GM21381 (cell line): ENCODE measurements around the gene PDCL2.
"Not testable (repeated sequence)": the region's sequence is repeated elsewhere in the genome, so short reads cannot be mapped to it uniquely, and the experiment has no call there.

Experiments used
- ATAC-seq: cut with Tn5 transposase; IDR thresholded peaks from one replicate; pipeline ENCODE4 v1.9.1; 2021; ENCODE audit warnings: mild to moderate bottlenecking, moderate library complexity; ENCODE audit not compliant: unreplicated experiment

Gene PDCL2, protein sequence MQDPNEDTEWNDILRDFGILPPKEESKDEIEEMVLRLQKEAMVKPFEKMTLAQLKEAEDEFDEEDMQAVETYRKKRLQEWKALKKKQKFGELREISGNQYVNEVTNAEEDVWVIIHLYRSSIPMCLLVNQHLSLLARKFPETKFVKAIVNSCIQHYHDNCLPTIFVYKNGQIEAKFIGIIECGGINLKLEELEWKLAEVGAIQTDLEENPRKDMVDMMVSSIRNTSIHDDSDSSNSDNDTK

DNA sequence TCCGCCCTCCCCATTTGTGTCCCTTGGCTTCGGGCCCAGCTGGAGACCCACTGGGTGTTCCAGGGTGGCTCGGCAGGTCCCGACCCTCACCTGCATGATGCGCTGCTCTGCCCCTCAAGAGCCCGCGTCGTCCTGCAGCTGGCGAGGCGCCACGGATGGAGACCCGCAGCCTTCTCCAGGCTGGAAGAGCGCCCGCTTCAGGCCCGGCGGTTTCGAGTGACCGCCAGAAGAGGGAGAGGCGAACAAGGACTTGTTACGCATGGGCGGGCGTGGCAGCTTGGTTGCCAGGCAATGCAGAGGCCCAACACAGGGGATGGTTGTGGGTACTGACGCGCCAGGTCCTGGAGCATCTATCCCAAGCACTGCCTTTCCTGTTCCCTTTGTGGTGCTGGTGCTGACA, at the start of gene PDCL2:
Gene PDCL2, minus strand, starts transcription at position 232 of the 400 bp plus-strand sequence. Its CDS starts 136 bp downstream, at position 96.
- no peak for ATAC-seq

DNA sequence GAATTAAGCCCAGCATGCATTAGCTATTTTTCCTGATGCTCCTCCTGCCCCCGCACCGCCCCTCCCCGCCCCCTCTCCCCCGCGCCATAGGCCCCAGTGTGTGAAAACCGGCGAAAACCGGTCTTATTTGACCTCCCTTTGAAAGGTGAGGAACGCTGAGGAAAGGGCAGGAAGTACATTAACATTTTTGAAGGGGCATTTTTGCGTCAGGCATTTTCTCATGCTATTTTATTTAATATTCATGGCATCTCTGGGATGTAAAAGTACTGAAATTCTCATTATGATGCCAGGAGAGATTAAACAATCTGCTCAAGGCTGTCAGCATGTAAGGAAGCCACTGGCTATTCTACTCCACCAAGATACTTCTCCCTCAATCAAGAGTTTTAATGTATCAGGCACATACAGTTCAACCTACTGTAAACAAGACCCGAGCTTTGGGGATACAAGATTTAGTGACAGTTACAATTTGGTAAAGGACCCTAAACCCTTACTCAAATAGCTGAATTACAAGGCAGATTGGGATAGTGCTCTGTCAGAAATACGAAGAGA, 45.3 kb upstream of the PDCL2 start:
- no peak for ATAC-seq

DNA sequence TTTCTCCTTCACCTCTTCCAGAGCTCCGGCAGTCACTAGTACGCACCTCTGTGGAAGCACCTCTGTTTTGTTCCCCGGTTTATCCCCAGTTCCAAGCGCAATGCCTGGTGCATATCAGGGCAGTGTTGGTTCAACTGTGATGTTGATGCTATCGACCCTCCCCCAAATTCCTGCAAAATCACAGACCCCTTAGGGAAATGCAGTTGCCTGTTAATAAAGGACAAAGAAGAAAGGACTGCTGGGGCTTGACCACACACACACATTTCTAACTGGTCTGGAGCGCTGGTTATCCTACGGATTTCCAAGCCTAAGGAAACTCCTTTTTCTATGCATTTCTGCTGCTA, 44.6 kb upstream of the PDCL2 start:
- no peak for ATAC-seq

DNA sequence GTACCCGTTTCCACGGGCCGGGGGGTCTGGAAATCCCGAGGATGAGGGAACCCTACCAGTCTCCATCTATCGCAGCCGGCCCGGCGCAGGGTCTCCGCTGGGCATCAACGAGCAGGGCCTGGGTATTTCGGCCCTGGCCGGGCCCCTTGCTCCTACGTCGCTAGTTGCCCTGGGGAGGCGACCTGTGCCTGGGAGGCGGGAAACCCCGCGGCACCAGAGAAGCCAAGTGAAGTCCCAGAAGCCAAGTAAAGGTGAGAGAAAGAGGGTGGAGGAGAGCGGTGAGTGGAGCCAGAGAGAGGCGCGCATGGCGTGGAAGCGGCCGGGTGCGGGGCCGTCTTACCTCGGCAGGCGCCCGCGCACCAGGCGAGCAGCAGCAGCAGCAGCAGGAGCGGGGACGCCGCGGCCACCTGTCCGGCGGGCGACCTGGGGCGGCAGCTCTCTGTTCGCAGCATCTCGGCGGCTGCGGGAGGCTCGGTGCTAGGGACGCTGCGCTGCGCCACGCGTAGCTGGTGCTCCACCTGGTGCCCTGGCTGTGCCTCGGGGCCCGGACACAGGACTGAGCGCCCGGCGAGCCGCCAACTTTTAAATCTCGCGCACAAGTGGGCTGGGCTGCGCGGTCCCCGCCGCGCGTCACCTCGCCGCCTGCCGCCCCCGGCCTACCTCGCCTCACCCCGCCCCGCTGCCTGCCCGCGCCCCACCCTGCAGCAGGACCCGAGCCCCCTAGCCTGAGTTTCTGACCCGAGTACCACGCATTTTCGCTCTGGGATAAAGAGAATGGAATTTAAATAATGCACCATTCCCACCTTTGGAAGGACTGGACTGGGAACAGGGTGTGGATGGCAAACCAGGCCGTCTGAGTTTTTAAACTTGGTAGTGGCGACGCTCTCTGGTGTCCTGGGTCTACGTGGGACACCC, 44.0 kb upstream of the PDCL2 start, which contains the start of gene NMU:
Gene NMU, minus strand, starts transcription at position 558 of the 915 bp plus-strand sequence. Its CDS starts 106 bp downstream, at position 452.
- ATAC-seq: peak; percentile 67

DNA sequence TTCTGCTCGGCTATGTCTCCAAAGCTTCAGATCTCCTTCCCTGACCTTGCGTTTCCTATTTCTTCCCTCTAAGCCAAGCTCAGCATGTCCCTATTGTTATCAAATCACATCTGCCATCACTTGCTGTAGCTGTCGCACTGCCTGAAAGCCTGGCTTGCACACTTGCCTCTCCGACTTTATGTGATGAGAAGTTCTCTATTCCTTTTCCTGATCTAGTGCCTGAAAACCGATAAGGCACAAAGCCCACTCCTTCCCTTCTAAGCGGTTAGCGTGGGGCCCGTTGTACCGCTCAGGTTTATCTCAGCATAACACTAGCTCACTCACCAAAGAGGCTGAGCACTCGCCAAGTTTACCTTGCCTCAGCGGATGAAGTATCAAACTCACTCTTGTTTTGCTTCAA, 43.2 kb upstream of the PDCL2 start:
- ATAC-seq: no peak

DNA sequence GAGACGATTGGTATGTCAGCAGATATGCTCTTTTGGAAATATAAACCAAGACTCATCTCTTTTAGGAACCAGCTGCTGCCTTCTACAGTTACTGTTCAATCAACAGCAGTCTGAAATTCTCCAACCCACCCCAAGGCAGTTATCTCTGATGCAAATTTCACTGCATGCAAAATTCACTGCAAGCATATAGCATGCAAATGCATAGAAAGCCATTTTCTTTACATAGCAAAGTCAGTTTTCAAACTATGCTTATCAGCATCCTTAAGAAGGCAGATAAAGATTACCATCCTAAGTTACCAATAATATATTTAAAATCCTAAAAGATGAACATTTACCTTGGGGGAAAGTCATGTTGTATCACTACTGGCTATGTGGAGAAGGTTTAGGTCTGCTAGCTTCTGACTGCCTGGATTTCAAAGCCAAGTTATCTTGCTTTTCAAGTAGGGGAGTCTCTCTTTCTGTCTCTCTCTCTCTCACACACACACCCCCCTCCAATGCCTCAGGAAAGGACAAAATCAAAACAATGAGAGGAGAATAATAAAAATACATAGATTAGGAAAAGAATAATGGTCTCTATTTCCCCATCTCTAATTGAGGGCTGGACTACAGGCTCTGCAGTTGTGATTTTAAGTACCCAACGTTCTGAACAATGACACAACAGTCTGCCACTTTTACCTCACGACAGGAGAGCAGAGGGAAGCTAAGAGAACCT, 42.5 kb upstream of the PDCL2 start:
- ATAC-seq: no peak

DNA sequence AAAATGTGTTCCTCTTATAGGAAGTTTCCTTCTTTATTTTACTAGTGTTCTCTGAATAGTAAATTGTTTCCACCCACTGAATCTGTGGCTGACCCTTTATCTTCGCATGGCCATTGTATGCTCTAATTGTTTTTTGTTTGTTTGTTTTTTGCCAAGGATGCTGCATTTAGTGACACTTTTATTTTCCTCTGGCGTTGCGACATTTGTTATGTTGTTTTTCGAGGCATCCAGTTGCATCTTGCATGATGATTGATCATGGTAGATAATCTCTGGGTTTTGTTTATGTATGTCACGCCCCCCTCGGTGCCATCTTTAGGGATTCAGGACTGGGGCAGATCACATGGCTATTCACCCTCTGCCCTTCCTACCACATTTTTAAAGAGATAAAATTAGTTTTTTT, 41.9 kb upstream of the PDCL2 start:
- no peak for ATAC-seq

DNA sequence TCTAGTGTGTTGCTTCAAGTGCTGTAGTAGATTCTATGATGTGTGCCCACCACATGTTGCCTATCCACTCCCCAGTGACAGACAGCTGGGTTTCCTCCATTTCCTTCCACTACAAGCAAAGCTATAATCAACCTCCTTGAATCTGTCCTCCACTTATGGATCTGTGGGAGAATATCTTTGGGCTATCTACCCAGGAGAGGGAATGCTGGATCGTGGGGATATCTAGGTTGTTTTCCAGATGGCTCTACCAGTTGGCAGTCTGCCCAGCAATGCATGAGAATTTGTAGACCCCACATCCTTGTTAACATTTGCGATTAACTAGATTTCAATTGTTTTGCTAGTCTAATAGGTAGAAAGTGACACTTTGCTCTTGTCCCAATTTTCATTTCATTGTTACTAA, 33.8 kb upstream of the PDCL2 start:
- ATAC-seq: no peak

DNA sequence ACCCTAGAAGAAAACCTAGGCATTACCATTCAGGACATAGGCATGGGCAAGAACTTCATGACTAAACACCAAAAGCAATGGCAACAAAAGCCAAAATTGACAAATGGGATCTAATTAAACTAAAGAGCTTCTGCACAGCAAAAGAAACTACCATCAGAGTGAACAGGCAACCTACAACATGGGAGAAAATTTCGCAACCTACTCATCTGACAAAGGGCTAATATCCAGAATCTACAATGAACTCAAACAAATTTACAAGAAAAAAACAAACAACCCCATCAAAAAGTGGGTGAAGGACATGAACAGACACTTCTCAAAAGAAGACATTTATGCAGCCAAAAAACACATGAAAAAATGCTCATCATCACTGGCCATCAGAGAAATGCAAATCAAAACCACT, 32.0 kb upstream of the PDCL2 start:
- ATAC-seq: not testable (repeated sequence)

DNA sequence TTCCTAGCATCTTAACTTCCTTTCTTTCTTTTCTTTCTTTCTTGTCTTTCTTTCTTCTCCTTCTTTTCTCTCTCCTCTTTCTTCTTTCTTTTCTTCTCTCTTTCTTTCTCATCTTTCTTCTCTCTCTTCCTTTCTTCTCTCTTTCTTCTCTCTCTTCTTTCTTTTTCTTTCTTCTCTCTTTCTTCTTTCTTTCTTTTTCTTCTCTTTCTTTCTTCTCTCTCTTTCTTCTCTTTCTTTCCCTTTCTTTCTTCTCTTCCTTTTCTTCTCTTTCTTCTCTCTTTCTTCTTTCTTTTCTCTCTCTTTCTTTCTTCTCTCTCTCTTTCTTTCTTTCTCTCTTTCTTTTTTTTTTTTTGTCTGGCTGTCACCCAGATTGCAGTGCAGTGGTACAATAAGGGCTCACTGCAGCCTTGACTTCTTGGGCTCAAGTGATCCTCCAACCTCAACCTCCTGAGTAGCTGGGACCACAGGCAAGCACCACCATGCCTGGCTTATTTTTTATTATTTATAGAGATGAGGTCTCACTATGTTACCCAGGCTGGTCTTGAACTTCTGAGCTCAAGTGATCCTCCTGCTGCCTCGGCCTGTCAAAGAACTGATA, 26.6 kb upstream of the PDCL2 start:
- no peak for ATAC-seq

DNA sequence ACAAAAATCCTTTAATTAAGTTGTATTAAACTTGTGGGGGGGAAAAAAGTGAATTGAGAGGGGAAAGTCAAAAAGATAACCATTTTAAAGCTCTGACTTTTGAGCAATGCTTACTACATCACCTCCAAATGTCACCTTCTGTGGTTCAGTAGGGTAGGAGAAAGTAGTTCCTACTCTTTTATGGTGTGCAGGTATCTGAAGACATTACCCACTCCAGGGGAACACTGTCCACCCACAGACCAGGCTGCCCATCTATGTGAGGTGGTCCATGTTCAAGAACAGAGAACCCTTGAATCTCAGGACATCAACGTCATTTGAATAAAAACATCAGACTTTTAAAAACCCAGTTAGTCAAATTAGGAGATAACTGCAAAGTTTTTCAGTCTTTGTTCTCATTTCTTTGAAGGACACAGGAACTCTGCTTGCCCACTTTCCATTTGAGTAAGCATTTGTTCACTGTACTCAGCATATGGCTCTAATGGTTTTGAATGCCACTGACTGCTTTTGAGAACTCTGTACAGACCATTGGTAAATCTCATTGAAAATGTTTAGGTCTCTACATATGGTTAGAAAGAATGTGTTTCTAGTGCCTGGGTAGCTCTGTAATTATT, 25.6 kb upstream of the PDCL2 start:
- ATAC-seq: peak; percentile 97

DNA sequence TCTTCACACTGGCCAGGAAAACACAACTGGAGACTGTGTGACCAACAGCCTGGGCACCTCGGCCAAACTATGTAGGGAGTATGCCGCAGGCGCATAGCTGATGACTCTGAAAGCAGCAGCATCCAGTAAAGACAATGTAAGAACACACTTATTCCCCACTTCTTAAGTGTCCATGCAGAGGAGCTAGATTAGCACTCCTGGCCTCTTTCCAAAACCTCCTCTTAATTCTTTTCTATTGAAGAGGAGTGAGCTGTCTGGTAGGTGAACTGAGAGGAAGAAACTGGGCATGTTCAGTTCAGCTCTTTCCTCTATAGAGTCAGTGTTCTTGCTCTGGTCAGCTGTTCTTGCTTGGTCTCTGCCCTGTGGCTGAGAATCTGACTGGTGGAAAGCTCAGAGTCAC, 23.0 kb upstream of the PDCL2 start:
- no peak for ATAC-seq

DNA sequence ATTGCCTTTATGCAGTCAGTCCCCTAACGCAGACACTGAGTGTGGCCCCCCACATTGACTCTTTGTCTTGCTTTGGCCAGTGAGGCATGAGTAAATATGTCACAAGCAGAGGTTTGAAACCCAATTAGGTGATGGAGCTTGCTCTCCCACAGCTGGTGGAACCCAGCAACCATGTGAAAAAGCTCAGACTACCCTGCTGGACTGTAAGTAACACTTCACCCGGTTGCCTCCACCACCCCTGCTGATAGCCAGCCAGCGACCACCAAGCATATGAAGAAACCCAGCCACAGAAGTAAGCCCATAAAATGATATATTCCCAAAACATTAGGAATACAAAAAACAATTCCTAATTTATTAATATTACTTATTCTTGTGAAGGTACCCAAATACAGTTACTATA, 21.6 kb upstream of the PDCL2 start:
- ATAC-seq: no peak

DNA sequence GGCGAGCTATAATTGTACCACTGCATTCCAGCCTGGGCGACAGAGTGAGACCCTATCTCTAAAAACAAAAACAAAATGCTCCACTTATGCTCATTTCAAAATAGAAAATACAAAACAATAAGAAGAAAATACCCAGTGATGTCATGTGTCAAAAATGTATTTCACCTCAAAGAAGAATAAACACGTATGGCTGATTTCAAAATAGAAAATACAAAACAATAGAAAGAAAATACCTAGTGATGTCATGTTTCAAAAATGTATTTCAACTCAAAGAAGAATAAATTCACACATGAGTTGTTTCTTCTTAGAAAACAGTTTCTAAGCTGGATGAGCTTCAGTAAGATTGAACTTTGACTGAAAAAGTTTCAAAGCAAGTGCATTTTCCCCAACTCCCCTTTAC, 20.3 kb upstream of the PDCL2 start:
- no peak for ATAC-seq

DNA sequence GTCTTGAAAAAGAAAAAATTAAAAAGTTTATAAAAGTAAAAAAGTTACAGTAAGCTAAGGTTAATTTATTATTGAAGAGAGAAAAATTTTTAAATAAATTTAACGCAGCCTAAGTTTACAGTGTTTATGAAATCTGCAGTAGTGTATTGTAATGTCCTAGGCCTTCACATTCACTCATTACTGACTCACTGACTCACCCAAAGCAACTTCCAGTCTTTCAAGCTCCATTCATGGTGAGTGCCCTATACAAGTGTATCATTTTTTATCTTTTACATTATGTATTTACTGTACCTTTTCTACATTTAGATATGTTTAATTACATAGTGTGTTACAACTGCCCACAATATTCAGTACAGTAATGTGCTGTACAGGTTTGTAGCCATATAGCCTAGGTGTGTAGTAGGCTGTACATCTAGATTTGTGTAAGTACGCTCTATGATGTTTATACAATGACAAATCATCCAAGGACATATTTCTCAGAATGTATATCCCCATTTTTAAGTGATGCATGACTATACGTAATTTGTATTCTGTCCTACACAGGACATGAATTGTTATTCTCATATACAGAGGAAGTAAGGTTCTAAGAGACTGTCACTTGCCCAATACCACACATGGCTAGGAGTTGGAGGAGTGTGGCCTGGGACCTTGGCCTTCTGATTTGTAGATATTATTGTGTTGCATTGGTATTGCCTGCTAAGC, 19.5 kb upstream of the PDCL2 start:
- ATAC-seq: no peak

DNA sequence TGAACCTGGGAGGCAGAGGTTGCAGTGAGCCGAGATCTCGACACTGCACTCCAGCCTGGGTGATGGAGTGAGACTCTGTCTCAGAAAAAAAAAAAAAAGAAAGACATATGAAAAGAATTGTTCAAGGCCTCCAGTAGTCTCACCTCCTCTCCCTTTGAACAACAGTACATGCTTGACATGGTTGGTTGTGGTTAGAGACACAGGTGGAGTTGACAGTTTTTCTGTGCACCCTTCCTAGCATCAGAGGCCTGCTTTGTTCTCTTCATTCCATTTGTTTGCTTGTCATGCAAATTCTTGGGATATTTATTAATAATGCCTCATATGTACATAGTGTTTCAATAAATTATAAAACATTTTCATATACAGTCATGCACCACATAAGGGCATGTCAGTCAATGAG, 18.3 kb upstream of the PDCL2 start:
- ATAC-seq: no peak

DNA sequence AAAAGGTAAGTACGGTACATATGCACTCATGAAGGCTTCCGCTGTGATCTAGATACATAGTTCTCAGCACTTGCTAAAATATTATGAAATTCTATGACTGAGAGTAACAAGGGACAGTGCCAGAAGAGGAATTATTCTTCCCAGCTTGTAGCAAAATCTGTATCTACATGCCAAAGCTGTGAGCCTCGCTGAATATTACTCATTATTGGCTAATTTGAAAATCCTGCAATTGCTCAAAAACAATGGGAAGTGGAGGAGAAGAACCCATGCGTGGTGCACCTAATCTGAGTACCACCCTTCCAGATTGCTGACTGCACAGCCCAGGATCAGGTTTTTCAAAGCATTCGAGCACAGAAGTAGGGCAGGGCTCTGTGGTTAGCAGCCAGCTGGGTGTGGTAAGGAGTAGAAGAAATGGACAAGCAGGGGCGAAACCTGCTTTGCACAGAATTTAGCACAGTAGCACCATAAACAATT, 17.4 kb upstream of the PDCL2 start:
- ATAC-seq: no peak

DNA sequence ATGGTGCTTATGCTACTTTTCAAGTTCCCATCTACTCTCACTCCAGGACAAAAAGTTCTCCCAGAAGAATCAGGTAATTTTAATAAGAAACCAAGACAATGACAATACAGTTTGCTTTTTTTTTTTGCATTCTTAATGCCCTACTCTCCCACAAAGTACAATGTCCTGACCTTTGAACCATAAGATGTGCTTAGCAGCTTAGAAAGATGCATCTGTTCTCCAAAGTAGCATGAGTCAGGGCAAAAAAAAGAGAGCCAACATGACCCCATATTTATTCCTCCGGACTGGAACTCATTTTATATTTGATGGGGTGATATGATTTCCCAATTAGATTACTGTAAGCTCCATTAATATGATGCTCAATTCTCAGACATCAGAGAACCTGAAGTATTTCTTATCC, 16.5 kb upstream of the PDCL2 start:
- no peak for ATAC-seq

DNA sequence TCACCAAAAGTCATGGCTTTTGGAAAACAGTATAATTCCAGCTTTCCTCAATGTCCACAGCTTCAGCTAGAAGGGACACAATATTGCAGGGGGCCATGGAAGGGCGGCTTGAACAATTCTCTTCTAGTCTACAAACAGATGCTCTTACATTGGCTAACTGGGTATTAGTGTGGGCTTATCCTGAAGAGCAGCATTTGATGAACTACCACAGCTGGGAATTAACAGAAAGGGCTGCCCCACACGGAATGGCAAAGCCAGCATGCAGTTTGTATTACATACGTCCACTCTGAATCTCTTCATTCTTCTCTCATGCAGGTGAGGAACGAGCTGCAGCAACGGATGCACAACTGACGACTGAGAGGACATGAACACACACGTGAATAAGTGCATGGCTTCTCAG, 13.0 kb upstream of the PDCL2 start:
- no peak for ATAC-seq

DNA sequence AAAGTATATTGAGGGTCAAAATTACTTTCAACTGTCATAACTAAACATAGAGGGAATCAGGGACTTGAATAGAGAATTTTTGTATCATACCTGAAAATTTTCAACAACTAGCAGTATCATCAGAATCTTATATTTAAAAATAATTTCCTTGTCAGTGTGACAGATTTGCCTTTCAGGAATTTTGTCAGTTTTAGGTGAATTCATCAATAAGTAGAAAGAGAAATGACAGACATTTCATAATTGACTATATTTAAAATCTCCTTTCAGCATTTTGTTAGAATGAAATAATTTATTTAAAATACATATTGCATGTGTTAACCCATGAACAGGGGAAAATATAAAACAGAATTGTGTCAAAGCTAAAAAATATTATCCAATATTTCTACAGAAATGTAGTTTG, 8.6 kb upstream of the PDCL2 start:
- no peak for ATAC-seq
